NCI-H2196 (cell line): ENCODE data around the gene CARD16.
"Not testable (repeated sequence)": the region's sequence is repeated elsewhere in the genome, so short reads cannot be mapped to it uniquely, and the experiment has no call there.

Source experiments
- DNase-seq: peaks from one replicate; lab custom pipeline; 2025; ENCODE audit not compliant: unreplicated experiment; lab: John Stamatoyannopoulos, UW

The CARD16 gene

DNA sequence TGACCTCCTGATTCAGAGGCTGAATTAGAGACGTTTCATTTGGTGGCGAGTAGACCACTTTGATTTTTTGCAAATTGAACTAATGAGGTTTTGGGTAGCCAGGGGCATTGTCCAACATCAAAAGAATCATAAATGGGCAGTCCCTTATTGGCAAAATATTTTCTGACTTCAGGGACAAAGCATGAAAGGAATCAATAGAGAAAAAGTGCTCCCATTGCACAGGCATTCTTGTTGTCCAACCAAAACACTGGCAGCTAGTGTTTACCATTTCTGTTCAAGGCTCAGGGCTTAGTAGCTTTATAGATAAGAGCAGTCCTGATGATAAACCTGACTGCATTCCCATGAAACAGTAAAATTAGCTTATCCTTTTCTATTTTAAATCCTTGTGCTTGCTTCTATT lies 6.4 kb upstream of the CARD16 start:
- DNase-seq: no peak

DNA sequence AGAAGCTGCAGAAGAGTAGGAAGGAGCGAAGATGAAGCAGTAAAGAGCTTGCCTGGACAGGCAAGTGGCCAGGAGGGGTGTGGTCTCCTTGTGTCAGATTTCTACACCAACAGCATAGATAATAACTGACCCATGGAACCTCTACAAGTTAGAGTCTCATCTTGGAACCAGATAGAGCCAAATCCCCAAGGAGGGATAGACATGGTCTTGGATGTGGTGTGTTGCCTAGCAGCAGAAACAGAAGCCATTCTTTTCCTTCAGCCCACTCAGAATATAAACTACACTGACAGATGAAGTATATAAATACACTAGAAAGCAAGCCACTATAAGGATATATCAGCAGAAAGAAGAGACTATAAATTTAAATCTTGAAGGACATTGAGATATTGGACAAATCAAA lies 4.3 kb upstream of the CARD16 start:
- DNase-seq: no peak

DNA sequence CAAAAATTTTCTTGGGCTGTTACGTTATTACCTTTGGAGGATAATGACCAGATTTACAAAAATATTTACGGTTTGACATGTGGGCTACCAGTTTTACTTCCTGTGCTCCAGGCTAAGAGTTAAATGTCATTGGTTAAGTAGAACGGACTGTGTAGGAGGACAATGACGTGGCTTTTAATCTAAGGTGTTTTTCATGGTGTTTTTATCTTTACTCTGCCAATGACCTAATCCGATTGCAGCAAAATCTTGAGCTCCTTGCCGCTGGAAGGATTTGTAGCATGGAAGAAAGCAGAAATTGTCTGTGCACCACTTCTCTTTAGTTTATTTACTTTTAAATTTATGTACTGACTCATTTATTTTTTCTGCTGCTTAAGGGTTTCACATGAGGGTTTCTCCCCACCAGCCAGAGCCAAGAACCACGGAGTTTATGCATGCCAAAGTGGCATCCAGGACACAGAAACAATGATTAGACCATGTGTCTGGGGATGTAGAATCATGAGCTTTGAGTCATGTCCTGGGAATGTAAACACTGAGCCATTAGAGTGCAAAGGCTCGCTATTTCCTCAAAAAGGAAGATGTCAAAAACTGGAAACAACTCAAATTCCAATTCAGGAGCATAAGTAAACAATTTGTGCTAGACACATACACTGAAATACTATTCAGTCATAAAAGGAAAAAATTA lies 1.9 kb upstream of the CARD16 start:
- no peak for DNase-seq

DNA sequence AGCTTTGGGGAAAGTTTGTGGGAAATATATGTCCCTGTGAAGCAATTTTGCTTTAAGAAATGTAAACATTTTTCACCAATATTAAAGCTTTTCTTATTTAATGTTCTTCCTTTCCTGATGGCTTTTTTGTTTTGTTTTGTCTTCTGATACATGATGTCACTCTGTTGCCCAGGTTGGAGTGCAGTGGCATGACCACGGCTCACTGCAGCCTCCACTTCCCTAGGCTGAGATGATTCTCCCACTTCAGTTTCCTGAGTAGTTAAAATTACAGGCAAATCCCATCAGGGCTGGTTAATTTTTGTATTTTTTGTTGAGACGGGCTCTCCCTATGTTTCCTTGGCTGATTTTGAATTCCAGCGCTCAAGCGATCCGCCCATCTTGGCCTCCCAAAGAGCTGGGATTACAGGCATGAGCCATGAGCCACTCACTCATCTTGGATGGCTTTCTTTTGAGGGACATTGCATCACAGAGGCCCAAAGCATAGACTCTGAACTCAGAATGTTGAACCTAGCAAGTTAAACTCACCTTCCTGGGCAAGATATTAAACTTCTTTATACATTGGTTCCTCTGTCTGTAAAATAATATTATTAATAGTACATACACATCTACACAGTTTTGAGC lies 651 bp upstream of the CARD16 start:
- no peak for DNase-seq

DNA sequence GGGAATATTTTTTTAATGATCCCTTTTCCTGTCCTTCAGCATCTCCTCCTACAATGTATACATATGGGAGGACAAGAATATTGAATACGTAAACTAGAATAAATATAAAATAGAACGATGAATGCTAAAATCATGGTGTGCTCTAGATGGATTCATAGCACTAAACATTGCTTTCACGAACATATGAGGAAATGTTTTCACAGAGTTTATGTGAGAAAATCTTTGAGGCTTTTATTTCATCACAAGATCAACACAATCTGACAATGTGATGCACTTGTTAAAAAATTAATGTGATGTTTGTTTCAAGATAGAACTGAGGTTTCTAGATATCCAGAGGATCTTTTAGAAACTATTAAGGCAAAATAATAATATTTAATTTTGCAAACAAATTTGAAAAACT lies 3.0 kb downstream of the CARD16 start:
- no peak for DNase-seq

DNA sequence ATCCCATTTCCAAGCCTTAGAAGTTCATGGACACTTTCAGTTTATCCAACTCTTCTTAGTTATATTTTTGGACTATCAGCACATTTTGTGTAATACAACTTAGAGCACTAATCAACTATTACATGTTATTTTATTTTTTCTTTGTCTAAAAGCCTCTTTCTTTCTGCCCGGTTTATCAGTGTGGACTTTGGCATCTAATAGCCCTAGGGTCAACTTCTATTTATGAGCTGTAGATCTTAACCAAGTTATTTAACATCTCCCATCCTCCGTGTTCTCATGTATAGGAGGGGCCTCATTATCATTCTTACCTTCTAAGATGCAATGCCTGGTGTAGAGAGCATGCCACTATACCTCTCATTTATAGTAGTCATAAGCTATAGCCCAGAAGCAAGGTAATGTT lies 4.4 kb downstream of the CARD16 start:
- no peak for DNase-seq

DNA sequence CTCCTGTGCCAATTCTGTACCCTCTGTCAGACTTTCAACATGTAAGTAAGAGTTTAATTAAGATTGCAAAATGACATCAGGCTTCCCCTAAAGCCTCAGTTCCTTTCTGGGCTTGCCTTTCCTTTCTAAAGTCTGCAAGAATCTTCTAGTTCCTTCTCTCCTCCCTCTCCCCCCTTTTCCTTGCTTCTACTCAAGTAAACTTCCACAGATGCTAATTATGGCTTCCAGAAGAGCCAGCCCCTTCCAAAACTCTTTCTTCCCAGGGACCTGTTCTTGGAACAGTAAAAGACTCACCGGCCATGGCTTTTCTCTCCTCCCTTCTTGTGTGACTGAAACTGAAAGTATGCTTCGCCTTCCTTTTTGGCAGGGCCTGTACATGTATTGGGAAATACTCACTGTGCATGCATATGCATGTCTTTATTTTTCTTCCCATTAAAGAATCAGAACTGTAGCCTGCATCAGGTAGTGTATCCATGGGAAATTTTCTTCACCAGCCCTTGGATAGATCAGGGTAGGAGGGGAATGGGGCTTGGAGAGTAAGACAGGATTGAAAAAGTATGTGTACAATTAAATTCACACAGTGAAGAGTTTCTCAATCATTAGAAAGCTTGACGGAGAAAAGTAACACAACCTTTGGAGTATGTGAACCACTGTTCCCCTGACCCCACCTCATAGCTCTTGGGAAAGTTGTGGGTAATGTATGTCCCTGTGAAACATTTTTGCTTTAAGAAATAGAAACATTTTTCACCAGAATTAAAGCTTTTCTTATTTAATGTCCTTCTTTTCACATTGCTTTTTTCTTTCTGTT lies 10.1 kb downstream of the CARD16 start, which contains the start of gene CASP1:
Gene CASP1, minus strand, starts transcription at position 332 of the 808 bp plus-strand sequence. Its CDS starts 31 bp downstream, at position 301.
- DNase-seq: no peak

DNA sequence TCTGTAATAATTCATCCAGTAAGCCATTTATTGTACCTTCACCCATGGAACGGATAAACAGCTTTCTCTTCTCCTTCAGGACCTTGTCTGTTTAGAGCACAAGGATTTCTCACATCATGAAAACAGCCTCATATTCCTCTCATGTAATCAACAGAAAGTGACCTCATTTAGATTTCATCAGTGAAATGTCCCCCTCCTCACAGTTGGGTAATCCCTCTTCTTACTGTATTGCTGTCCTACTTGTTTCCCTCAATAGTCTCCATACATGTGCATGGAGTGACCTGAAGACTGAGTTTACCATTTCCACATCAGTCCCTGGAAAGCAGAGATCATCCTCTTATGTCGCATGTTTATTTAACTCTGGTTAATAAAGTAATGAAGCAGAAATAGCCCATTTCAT lies 10.7 kb downstream of the CARD16 start:
- DNase-seq: not testable (repeated sequence)

DNA sequence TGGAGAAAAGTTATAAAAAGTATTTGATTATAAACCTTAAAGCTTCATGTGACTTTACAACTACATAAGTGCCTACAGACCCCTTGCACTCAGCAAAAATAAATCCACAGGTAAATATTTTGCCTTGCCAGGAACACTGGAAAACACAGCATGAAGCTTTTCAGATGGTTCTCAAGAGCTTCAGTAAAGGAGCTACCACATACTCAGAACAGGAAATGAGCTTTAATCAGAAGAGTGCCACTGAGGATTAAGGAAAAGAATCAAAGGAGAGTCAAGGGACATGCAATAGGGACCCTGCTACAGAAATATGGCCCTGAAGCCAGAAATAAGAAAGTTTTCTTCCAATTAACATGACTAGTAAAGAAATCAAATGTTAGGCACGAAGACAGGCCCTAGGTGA lies 11.4 kb downstream of the CARD16 start:
- no peak for DNase-seq

DNA sequence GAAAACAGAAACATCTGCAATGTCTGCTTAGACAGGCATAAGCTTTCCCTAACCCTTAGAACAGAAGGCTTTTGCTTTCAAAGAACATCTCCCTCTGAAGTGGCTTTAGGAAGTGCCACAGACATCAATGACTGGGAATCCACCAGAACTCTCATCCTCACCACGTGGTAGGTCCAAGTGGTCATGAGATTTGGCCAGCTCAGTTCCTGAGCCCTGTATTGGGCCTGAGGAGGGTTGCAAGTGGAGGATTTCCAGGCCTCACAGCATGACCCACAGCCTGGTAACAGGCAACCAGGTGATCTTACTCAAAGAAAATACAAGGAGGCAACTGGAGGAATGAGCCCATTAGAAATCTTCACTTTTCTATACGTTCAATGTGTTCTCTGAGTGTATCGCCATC lies 11.8 kb downstream of the CARD16 start:
- no peak for DNase-seq

DNA sequence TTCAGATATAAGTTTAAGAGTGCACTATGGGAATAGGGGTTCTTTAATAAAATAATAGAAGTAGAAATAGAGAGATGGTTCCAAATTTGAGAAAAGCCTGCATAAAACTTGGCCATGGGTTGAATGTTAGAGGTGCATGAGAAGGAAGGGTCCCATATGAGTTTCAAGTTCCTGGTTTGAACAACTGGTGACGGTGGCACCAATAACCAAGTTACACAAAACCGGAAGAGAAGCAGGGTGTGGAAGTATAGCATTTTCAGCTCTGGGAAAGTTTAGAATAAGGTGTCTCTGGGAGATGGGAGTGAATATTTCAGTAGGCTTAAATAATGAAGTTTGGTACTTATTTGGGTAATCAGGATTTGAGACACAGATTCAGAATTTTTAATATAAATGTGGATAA lies 12.6 kb downstream of the CARD16 start:
- DNase-seq: no peak

DNA sequence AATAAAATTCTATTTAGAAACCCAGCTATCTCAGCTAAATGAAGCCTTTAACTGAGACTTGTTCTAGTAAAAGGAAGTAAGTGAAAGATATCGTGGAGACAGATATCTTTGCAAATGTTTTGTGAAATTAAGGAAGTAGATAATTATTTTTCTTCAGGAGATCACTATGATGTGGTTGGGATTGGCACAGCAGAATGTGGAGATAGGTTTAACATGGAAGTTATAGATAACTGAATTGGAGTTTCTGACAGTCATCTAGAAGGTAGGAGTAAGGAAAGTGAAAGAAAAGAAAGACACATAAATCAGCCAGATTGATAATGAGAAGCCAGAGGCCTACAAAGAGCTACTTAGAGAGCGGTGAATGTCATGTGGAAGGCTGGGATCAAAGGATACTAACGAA lies 17.5 kb downstream of the CARD16 start:
- no peak for DNase-seq

DNA sequence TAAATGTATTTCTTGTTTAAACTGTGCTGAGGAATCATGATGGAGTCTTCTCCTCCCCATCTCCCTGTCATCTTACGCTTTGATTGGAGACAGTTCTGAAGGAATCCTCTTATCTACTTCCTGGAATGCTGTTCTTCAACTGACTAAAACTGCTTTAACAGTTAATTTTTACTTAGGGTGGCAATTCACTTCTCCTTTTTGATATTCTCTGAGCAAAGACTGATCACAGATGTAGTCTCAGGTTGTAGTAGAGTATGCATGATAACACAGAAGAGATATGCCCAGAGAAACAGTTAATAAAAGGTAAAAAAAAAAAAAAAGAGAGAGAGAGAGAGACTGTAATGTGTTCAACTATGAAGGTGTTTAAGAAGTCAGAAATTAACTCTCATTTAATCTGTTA lies 20.7 kb downstream of the CARD16 start:
- DNase-seq: no peak

DNA sequence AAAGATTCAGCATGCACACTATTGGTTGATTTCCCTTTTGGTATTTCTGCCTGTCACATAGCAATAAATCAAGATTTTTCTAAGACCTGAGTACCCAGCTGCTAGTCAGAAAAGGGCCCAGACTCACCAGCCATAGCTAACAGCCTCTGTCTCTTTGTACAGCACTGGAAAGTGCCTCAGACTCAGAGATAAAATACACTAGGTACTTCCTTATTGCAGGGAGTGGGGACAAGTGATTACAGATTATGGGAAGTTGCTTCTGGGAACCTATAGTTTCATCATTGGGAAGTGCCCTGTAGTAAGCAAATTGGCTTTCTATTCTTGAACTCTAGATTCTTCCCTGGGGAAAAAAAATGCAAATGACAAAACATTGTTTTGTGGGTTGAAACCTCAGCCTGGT lies 22.1 kb downstream of the CARD16 start, which contains the start of gene CASP5:
Gene CASP5, minus strand, starts transcription at position 166 of the 400 bp plus-strand sequence. Its CDS starts 32 bp downstream, at position 134.
- no peak for DNase-seq

DNA sequence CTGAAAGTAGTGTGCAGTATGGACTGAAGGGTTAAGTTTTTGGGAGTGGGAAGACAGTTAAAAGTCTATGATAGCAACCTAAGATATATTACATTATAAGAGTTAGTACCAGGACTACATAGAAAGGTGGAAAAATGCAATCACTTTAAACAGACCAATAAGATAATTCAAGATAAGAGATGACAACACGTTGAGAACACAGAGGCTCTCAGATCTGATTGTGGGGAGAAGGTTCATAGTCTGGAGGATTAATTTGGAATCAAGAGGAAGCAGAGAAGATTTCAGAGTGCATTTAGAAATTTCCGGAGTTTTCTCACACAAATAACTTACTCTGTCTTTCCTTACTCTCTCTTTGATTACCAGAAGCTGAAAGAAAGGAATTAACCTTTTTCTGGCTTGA lies 22.6 kb downstream of the CARD16 start:
- no peak for DNase-seq

DNA sequence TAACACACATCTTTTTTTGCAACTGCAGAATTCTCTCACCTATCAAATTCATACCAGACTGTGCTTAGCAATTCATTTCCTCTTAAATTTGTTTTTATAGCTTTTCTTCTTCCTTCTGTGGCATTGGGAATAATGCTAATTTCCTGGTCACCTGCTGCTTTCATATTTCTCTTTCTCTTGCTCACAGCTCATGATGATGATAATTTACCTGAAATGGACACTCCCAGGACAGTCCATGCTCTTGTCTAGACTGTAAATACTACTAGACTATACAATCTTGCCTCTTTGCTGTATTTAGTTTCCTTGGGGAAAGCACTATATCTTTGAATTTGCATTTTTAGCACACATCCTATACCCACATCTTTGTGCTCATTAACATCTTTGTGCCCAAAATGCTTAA lies 37.7 kb downstream of the CARD16 start:
- no peak for DNase-seq

DNA sequence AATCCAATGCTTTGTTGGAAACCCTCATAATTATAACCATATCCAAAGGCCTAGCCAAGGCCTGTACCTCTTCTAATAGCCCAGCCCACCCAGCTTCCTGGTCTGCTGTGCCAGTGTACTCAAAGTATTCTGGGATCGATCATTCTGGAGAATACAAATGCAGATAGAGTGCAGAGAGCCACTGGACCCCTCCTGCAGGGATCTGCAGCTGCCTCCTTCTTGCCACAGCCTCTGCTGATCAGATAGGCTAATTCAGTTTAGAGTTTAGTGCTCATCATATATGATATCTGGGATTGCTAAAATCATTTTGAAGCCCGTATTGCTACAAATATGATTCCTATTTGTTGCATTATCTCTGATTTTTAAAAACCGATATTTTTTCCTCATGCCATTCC lies 39.7 kb downstream of the CARD16 start:
- no peak for DNase-seq

DNA sequence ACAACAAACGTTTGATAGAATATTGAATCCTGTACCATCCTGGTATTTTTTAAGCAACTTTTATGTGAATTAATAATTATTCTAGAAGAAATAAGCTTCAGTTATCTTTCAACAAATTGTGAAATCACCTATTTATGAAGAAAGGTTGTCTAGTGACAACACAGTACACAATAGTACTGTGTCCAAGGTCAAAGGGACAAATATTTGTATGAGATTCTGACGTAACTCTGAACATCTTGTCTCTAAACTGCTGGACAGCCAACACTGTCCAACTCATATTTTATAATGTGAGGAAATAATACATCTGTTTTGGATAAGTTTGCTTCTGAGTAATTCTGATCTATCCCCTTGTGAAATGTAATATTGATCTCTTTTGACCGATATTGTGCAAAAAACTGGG lies 41.1 kb downstream of the CARD16 start:
- DNase-seq: no peak

DNA sequence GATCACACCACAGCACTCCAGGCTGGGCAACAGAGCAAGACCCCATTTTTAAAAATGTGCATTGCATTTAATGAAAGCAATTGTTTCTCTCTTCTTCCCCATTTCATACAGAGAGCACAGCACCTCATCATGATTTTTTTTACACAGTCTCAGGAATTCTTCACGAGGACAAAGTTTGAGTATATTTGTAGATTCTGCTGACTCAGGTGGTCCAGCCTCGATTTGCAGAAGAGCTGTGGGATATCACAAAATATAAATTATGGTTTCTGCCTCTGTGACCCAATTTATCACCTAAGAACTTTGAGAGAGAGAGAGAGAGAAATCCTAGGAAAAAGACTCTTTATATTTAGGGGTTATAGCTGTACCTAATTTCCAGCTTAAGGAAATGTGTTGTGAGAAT lies 42.0 kb downstream of the CARD16 start:
- no peak for DNase-seq

DNA sequence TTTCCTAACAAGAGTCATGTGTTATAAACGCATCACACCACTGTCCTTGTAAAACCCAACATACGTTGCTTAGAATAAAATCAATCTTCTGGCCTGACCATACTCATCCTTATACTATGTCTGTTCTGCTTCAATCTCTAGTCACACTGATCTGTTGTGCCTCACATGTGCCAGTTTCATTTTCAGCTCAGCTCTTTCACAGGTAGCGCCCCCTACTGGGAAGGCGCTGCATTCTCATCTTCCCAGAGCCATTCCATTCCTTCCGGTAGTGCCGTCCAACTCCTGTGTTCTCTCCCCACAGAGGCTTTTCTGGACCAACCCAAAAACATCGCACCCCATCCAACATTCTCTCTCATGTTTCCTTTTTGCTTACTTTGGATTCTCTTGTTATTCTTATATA lies 44.3 kb downstream of the CARD16 start:
- no peak for DNase-seq

DNA sequence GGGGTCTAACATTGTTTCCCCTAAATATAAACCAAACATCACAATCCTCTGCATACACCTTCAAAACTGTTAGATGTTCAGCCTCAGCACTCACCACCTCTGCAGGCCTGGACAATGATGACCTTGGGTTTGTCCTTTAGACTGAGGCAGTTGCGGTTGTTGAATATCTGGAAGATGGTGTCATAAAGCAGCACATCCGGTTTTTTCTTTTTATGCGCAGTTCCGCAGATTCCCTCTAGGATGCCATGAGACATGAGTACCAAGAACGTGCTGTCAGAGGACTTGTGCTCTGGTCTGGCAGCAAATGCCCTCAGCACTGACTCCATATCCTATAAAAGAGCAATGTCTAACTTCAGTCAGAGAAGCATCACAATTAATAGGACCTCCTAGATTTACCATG lies 45.0 kb downstream of the CARD16 start:
- DNase-seq: no peak

DNA sequence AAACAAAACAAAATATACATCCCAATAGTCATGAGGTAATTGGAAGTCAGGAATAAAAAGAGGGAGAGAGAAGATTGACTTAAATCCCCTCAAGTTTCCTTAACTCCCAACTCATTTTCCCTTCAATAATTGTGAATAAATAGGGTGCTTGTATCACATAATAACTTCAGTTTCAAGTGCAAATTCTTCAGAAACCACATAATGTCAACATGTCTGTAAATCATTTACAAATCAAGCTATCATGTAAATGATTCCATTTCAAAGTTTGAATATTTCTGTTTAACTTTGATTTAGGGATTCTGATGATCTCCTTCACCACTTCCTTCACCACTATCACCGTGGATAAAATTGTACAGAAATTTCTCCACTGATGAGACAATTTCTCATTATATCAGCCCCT lies 45.4 kb downstream of the CARD16 start:
- DNase-seq: no peak
